ENCODE measurements around the gene MEIS2.
"Not testable (repeated sequence)": the region's sequence is repeated elsewhere in the genome, so short reads cannot be mapped to it uniquely, and the experiment has no call there.

Gene MEIS2

GRCh38 chr15:37004373-37004869 lies 95.9 kb downstream of the MEIS2 start:
- DNase-seq = no peak

GRCh38 chr15:37002041-37002672 lies 98.2 kb downstream of the MEIS2 start:
- DNase-seq = no peak

GRCh38 chr15:37001417-37001816 lies 98.9 kb downstream of the MEIS2 start:
- DNase-seq = no peak

GRCh38 chr15:36999778-37000177 lies 100.6 kb downstream of the MEIS2 start:
- DNase-seq = no peak

- no peak for DNase-seq
Measured at GRCh38 chr15:36996538-36997181, 103.7 kb downstream of the MEIS2 start.

- no peak for DNase-seq
Measured at GRCh38 chr15:36996121-36996520, 104.2 kb downstream of the MEIS2 start.

GRCh38 chr15:36994790-36995189 lies 105.6 kb downstream of the MEIS2 start:
- DNase-seq = no peak

- DNase-seq = no peak
Measured at GRCh38 chr15:36992454-36992853, 107.9 kb downstream of the MEIS2 start.

- DNase-seq = no peak
Measured at GRCh38 chr15:36988947-36989346, 111.4 kb downstream of the MEIS2 start.

GRCh38 chr15:36982430-36982829 lies 117.9 kb downstream of the MEIS2 start:
- DNase-seq = no peak

GRCh38 chr15:36980281-36980680 lies 120.1 kb downstream of the MEIS2 start:
- not testable (repeated sequence) for DNase-seq

GRCh38 chr15:36978625-36979024 lies 121.7 kb downstream of the MEIS2 start:
- no peak for DNase-seq

GRCh38 chr15:36978126-36978525 lies 122.2 kb downstream of the MEIS2 start:
- DNase-seq = no peak

- DNase-seq = no peak
Measured at GRCh38 chr15:36977659-36978058, 122.7 kb downstream of the MEIS2 start.

- no peak for DNase-seq
Measured at GRCh38 chr15:36972704-36973103, 127.6 kb downstream of the MEIS2 start.

GRCh38 chr15:36970522-36970921 lies 129.8 kb downstream of the MEIS2 start:
- peak; percentile 54 for DNase-seq

GRCh38 chr15:36967929-36968328 lies 132.4 kb downstream of the MEIS2 start:
- no peak for DNase-seq

- DNase-seq = no peak
Measured at GRCh38 chr15:36966708-36967107, 133.6 kb downstream of the MEIS2 start.

- no peak for DNase-seq
Measured at GRCh38 chr15:36965570-36966342, 134.6 kb downstream of the MEIS2 start.

- DNase-seq = no peak
Measured at GRCh38 chr15:36964626-36965025, 135.7 kb downstream of the MEIS2 start.

- no peak for DNase-seq
Measured at GRCh38 chr15:36961956-36962355, 138.4 kb downstream of the MEIS2 start.

GRCh38 chr15:36960947-36961227 lies 139.5 kb downstream of the MEIS2 start:
- no peak for DNase-seq

GRCh38 chr15:36960179-36960946 lies 140.0 kb downstream of the MEIS2 start:
- DNase-seq = no peak

Measured in NCI-H146 (cell line).